ENCODE results near the gene MAML3.

GRCh38 chr4:140135529-140136088 lies 18.4 kb downstream of the MAML3 start:
- TF ChIP-seq GATA3 (IDR thresholded peaks at IDR 0.05; ENCODE audit: low read depth, low read length) (no peak), GATA2 (IDR thresholded peaks at IDR 0.05; ENCODE audit: low read depth, low read length) (no peak)
